Adipose tissue (tissue), 3 donors: Measurements from ENCODE around the gene GRIFIN. TPM values are rescaled to one million over a fixed set of nuclear protein-coding genes. Genes with fewer than 3 reads are reported as not detected.

Experiments used
- H3K27ac ChIP-seq: one replicate; pipeline ENCODE4 v1.5.1; 2013; ENCODE audit warnings: low read depth, low read length
- WGBS, 3 donors: extraction: QIAGEN DNeasy Blood & Tissue Kit; methylation state at CpG; one replicate each; pipeline ENCODE4 v1.1.7; 2013; 5-methylcytosine and 5-hydroxymethylcytosine counted together
- polyA plus RNA-seq, 3 donors: library from polyadenylated mRNA; stranded (reverse); fragments of 200-250 nt; gene quantifications; one replicate each; pipeline ENCODE4 v1.2.3, GENCODE V29; 2013
- donor health status: healthy with polysubstance abuse.
- donor health status: Bipolar disorder and iron deficiency.
- donor health status: healthy.

Gene GRIFIN
- polyA plus RNA-seq, 3 donors, result not detected

DNA sequence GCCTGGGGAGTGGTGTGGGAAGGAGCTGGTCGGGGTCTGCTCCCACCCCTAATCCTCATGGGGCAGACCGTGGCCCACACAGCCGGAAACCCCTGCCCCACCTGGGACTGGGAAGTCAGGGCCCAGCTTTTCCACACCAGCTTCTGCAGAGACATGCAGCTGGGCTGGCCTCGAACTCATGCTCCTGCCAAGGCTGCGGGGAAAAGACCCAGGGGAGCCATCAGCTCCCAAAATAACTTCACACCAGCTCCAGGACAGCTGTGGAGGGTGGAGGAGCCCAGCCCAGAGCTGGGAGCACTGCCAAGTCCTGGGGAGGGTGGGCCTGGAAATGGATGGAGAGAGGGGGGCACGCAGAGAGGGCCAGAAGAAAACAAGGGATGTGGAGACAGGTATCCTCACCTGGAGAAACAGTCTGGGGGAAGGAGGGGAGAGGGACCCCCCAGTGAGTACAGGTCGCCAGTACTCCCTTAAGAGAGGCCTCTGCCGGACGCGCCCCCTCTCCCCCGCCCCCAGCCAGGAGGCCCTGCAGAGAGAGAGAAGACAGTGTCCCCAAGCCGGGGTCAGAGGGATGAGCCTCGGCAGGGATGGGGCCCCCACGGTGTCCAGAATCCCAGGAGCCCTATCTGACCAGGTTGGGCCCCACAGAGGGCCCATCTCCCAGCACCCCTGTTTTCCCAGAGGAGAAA is 11.5 kb upstream of the GRIFIN start:
- 41 to 70% (median 55%) methylated on average over 9 to 14 of the region's 14 CpGs for WGBS, 3 donors
- no peak overlapping the region for H3K27ac ChIP-seq

DNA sequence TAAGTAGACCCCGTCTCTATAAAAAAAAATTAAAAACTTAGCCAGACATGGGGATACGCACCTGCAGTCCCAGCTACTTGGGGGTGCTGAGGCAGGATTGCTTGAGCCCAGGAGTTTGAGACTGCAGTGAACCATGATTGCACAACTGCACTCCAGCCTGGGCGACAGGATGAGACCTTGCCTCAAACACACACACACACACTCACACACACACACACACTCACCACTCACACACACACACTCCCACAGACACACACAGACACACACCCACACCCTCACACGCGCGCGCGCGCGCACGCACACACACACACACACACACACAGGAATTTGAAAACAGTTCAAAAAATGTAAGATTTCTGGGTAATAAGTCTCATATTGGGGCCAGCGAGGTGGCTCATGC is 8.7 kb upstream of the GRIFIN start:
- no peak overlapping the region for H3K27ac ChIP-seq
- WGBS, 3 donors, result 76 to 81% (median 76%) methylated on average over 12 of the region's 12 CpGs

DNA sequence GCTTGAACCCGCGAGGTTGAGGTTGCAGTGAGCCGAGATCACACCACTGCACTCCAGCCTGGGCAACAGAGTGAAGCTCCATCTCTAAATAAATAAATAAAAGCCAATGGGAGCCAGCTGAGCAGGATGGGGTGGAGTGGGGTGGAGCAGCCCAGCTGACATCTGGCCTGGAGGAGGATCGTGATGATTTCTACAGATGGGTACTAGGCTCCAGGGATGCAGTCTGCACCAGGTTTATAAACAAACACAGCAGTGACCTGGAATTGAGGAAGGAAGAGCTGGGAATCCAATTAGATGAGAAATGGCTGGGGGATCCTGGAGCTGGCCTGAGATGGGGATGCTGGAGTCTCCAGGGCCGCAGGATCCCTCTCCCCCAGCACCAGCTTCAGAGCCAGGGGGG is 7.3 kb upstream of the GRIFIN start:
- 53 to 63% (median 57%) methylated on average over 5 of the region's 5 CpGs for WGBS, 3 donors
- no peak overlapping the region for H3K27ac ChIP-seq

DNA sequence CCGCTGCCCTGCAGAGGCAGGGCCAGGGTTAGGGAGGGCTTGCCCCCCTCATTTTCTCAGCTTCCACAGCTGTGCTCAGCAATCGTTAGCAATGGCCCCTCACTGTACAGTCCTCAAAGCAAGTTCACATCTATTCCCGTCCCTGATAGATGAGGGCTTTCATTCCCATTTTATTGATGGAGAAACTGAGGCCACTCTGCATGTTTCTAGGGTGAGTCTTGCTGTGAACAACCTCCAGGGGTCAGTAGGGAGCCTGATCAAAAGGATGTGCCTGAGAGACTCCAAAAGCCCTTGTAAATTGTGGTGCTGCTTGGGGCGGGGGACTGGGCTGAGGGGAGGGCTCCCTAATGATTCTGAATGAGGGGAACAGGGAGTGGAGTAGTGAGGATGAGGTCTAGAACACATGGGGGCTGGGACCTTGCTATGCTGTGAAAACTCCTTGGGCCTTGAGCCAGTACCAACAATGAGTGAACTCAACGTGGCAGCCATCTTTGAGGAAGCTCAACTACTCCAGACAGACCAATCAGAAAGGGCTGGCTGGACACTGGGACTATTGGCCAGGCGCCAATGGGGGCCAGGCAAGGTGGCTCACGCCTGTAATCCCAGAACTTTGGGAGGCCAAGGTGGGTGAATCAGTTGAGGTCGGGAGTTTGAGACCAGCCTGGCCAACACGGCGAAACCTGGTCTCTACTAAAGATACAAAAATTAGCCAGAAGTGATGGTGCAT is 6.7 kb upstream of the GRIFIN start:
- WGBS, 3 donors, result 78 to 86% (median 82%) methylated on average over 10 of the region's 10 CpGs
- no peak overlapping the region for H3K27ac ChIP-seq

DNA sequence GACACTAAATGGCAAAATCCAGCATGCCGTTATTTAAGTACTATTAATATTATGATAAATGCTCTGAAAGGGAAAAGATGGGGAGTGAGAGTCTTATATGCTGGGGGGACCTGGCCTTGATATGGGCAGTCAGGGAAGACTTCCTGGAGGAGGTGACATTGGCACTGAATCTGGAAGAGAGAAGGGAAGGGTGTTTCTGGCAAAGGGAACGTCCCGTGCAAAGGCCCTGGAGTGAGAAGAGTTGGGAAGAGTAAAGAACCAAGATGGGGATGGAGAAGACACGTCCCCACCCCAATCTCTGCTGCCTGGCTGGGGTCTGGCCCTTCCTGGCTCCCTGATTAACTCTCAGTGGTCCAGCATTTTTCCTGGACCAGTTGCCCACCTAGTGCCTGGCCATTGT is 5.0 kb upstream of the GRIFIN start:
- no peak overlapping the region for H3K27ac ChIP-seq
- 87 to 89% (median 88%) methylated on average over 4 of the region's 4 CpGs for WGBS, 3 donors

DNA sequence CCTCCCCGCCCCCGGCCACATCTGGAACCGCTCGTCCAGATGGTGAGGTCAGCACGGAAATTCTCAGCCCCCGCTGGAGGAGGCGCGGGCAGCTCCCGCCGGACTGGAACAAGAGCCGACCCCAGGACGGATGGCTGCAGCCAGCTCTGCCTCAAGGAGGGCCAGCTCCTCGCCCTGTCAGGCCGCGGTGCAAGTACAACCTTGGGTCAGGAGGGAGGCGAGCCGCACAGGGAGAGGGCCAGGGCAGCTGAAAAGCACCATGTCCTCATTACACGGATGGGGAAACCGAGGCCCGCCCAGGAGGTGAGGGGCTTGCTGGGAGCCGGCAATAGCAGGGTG is 3.8 kb upstream of the GRIFIN start:
- no peak overlapping the region for H3K27ac ChIP-seq
- WGBS, 3 donors, result 52 to 62% (median 56%) methylated on average over 21 of the region's 21 CpGs

DNA sequence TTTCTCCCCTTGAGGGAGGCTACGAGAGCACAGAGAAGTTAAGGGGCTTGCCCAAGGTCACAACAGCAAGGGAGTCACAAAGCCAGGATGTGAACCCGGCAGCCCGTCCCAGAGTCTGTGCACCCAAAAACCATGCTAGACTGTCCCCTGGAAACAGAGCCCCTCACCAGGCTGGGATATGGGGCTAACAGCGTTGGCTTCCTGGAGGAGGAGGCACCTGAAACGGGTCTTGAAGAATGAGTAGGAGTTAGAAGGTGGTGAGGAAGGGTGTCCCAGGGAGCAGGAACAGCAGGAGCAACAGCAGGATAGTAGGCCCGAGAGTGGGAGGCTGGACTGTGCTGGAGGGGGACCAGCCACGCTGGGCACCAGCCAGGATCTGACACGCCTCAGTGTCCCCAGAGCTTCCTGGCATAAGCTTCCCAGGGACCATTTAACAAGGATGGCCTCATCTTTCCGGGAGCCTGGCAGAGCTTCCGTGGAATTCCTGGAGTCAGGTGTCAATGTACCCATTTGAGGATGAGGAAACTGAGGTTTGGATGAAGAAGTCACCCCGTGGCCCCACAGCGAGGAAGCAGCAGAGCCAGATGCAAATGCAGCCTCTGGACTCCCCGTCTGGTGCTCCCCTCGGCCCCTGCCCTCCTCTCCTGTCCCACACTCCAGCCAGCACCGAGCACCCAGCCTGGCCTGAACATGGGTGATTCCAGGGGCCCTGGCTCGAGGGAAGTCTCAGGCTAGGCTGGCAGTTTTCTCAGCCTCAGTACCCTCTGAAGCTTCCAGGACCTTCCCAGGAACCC is 3.3 kb upstream of the GRIFIN start:
- 65 to 79% (median 70%) methylated on average over 16 of the region's 16 CpGs for WGBS, 3 donors
- no peak overlapping the region for H3K27ac ChIP-seq

DNA sequence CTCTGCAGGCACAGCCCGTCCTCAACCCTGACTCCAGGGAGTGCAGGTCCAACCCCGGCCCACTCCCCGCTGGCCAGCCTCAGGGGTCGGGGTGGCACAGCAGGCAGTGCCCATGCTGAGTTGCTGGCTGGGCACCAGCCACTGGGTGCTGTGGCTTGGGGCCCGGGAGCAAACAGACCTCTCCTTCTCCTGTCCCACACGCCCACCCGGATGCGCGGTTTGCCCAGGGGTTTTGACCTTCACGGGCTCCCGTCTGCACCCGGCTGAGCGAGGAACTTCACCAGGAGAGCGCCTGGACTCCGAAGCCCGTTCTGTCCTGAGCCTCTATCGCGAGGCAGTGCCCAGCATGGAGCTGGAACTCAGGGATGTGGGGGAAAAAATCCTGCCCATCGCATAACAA is 2.6 kb upstream of the GRIFIN start:
- 54 to 61% (median 56%) methylated on average over 19 of the region's 19 CpGs for WGBS, 3 donors
- no peak overlapping the region for H3K27ac ChIP-seq

DNA sequence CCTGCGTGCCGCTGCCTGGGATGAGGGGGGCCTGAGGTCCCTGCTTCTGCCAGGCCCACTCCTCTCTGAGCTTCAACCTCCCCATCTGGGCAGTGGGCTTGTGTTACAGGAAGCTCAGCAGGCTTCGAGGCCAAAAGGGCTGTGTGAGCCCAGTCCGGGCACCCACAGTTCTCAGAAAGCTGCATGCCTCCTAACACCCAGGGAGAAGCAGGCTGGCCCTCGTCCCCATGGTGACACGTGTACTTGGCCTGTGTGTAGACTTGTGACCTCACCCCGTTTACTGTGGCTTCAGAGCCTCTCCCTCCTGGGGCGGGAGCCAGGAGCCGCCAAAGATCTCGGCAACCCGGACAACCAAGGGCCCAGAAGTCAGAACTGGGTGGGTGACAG is 2.2 kb upstream of the GRIFIN start:
- H3K27ac ChIP-seq, result no peak overlapping the region
- 25 to 34% (median 32%) methylated on average over 11 of the region's 11 CpGs for WGBS, 3 donors

DNA sequence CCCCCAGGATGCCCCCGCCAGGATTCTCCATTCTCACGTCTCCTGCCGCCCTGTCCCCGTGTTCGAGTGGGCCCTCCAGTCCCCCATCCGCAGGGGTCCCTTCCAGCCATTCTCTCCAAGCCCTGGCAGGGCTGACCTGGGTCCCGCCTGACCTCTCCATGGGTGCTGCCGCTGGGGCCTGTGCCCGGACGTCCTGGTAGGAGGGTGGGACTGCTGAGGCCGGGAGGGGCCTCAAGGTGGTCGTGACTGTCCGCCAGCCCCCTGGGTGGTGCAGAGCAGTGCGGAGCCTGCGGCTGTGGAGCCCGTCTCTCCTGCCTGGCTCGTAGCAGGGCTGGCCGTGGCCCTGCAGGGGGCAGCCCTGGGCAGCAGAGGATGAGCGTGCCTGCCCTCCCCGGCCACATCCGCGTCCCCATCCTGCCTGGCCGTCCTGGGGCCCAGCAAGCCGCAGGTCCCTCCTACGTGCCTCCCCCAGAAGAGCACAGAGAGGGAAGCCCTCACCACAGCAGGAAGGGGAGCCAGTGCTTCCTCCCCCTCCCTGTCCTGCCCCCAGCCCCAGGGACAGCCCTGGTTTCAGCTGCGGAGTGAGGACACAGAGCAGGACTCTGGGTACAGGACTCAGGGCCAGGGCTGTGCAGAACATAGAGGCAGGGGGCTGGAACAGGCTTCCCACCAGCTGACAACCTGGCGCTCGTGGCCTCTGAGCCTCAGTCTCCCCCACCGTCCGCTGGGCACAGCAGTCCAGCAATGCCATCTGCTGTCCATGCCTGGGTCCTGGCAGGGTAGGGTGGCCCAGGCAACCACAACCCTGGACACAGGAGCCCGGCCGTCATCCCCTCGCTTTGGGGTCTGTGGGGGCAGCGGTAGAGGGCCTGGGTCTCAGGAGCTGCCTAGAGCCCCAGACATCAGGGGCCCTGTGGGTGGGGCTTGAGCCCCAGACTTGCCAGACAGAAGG is 1.5 kb upstream of the GRIFIN start:
- WGBS, 3 donors, result 31 to 34% (median 34%) methylated on average over 32 to 34 of the region's 34 CpGs

DNA sequence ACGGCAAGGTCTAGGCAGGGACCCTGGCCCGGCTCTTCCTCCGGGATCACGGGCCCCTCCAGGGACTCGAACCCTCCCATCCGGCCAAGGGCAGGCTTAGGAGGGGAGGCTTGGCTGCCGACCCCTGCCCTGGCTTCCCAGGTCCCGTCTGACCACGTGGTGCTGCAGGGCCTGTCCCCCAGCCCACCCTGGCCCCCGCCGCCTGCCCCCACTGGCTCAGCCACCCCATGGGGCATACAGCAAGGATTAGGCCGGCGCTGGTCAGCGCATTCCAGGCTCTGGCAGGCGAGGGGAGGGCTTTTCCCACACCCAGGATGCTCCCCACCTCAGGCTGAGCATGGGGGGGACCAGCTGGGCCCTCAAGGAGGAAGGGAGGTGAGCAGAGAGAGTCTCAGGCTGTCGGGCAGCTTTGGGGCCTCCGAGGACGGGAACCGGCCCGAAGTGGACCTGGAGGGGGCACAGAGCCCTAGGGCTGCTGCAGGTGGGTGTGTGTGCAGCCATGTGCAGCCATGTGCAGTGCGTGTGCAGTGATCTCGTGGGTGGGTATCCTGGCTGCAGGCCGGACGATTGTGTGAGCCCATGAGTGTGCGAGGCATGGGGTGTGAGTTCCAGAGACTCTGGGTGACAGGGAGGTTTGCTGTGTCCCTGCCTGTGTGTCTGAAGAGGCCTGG is 713 bp upstream of the GRIFIN start:
- 80 to 82% (median 80%) methylated on average over 25 of the region's 25 CpGs for WGBS, 3 donors
- H3K27ac ChIP-seq, result no peak overlapping the region

More for the DNA sequence above, 1.5 kb upstream of the GRIFIN start:
- no peak overlapping the region for H3K27ac ChIP-seq

DNA sequence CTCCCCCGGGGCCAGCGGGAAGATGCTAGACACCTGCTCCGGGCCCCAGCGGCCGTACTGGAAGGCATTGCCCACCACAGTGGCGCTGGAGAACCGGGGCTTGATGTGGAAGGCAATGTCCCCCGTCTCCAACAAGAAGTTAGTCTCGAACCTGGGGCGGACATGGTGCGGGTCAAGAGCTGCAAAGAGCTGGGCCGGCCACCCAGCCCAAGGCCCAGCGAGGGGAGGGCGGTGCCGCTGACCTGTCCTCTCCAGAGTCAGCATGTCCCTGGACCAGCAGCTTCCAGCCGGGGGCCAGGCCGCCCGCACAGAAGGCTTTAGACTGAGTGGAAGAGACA is 551 bp downstream of the GRIFIN start:
- 93 to 94% (median 94%) methylated on average over 15 to 18 of the region's 18 CpGs for WGBS, 3 donors
- no peak overlapping the region for H3K27ac ChIP-seq

DNA sequence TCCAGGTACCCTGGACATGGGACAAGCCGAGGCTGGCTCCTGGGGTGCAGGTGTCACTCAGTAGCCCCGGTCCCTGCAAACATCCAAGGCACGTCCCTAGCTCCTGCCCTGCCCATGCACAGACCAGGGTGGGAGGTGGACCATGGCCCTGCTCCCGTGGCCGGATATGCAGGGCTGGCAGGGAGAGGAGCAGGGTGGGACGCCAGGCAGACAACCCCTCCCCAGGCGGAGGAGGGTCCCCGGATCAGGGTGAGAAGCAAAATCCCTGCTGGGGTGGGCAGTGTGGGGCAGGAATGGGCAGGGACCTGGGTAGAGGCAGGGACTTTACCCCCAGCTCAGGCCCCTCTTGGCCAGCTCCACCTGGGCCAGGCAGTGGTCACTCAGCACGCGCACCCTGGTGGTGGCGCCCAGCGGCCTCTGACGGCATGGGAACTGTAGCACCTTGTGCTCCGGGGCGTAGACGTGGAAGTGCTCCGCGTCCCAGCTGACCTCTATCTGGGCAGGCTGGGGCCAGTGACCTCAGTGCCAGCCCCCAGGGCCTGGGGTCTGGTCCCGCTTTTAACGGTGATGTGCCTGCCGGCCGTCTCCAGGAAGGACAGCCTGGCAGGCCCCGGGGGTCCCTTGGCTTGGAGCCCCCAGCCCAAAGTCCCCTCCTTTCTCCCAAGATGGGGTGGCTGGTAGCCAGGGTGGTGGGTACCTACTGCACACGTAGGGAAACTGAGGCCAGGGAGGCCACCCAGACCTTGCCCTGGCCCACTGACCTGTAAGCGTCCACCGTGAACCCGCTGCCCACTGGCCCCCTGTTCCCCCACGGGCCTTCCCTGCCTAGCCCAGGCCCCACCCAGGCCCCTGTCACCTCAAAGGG is 1.2 kb downstream of the GRIFIN start:
- 66 to 91% (median 88%) methylated on average over 27 to 28 of the region's 28 CpGs for WGBS, 3 donors
- no peak overlapping the region for H3K27ac ChIP-seq

DNA sequence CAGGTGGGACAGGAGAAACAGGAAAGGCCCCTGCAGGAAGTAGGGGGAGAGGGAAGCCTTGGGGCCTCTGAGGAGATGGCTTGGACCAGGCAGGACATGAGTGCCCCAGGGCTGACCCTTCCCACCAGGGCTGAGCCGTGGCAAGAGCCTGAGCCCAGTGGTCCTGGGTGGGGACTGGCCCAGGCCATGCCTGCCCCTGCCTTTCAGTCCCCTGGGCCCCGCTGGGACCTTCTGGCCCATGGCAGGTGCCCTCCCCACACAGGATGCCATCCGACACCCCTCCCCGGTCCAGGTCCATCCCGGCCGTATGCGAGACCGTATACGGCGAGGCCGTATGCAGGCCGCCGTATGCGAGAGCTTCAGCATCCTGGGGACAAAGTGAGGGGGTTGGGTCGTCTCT is 2.0 kb downstream of the GRIFIN start:
- H3K27ac ChIP-seq, result no peak overlapping the region
- 73 to 92% (median 78%) methylated on average over 13 to 15 of the region's 15 CpGs for WGBS, 3 donors

DNA sequence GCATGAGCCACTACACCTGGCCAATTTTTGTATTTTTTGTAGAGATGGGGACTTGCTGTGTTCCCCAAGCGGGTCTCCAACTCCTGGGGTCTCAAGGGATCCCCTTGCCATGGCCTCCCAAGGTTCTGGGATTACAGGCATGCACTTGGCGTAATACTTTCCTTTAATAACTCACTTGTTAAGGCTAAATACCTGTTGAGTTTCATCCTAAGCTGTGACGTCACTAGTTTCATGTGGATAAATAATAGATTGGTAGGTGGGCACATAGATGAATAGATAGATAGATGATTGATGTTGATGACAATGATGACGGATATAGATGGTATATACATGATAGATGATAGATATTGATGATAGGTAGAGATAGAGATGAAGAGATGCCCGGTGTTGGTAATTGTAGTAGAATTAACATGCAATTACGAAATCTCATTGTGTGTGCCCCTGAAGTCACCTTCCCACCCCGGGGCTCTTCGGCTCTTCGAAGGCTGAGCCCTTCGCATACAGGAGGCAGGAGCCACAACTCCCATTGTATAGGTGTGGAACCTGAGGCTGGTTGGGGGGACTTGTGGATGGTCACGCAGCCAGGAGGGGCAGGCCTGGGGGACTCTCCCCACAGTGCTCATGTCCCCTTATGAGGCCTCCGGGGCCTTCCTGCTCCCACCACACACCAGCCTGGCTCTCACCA is 2.6 kb downstream of the GRIFIN start:
- WGBS, 3 donors, result 75 to 84% (median 81%) methylated on average over 12 of the region's 12 CpGs
- H3K27ac ChIP-seq, result no peak overlapping the region

DNA sequence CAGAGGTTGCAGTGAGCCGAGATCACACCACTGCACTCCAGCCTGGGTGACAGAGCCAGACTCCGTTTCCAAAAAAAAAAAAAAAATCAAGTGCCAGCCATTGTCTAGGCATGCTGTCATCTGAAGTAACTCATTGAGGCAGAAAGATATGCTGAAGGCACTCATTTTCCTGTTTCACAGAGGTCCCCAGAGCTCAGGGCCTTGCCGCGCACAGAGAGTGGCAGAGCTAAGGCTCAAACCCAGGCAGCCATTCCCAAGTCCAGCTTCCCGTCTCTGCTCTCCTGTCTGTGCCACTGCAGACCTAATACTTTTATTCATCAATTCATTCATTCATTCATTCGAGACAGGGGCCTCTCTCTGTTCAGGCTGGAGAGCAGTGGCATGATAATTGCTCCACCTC is 3.5 kb downstream of the GRIFIN start:
- H3K27ac ChIP-seq, result no peak overlapping the region
- 88 to 92% (median 88%) methylated on average over 5 to 6 of the region's 6 CpGs for WGBS, 3 donors

DNA sequence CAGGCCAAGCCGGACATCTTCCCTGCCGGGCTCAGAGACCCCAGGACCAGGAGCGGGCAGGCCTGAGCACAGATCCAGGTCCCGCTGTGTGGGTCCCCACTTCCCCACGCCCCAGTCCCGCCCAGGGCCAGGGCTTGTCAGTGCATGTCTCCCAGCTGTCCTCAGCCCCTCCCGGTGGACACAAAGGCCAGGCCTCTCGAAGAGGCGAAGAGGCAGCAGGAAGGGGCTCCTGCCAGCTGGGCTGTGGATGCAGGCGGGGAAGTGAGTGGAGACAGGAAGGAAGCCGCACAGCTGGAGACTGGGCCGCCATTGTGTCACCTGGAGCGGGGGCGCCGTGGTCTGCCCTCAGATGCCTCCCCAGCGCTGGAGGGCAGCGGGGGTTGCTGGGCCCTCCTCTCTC is 4.8 kb downstream of the GRIFIN start:
- no peak overlapping the region for H3K27ac ChIP-seq
- 17 to 59% (median 34%) methylated on average over 9 to 17 of the region's 17 CpGs for WGBS, 3 donors
